Measurements from ENCODE around the gene RNFT1.
"Not testable (repeated sequence)": the region's sequence is repeated elsewhere in the genome, so short reads cannot be mapped to it uniquely, and the experiment has no call there.

RNFT1 gene

GRCh38 chr17:59946433-59946832 is 18.1 kb downstream of the RNFT1 start:
- CTCF ChIA-PET; H3K4me1 ChIP-seq (ENCODE audit: control insufficient read depth, insufficient read depth, low read length); H3K27ac ChIP-seq (ENCODE audit: extremely low read depth, low read depth, low read length); H3K9me3 ChIP-seq (ENCODE audit: control insufficient read depth, insufficient read depth, low read depth, low read length); H3K4me3 ChIP-seq (ENCODE audit: low read depth, low read length); POLR2A ChIA-PET: not testable (repeated sequence)
- peaks cover 48 to 80% of the 10 kb centered on the region in 2 experiments for H3K36me3 ChIP-seq (ENCODE audit: control insufficient read depth in 2 of 2, insufficient read depth in 1 of 2, low read length in 2 of 2)
- TF ChIP-seq SCRT1 (tag by site-specific recombination; IDR thresholded peaks at IDR 0.05; ENCODE audit: borderline replicate concordance): peak; percentile 58; the same call in 1 of the 2 replicates
- peak; percentile 65 for TF ChIP-seq SCRT2 (tag by site-specific recombination; IDR thresholded peaks at IDR 0.05)

- Histone ChIP-seq H3K36me3 (ENCODE audit: control insufficient read depth in 2 of 2, insufficient read depth in 1 of 2, low read length in 2 of 2) (peaks cover 64 to 88% of the 10 kb centered on the region in 2 experiments), H3K4me3 (ENCODE audit: low read depth, low read length) (no peak overlapping the region), H3K4me1 (ENCODE audit: control insufficient read depth, insufficient read depth, low read length) (no peaks in the 10 kb centered on the region), H3K9me3 (ENCODE audit: control insufficient read depth, insufficient read depth, low read depth, low read length) (no peaks in the 10 kb centered on the region), H3K27ac (ENCODE audit: extremely low read depth, low read depth, low read length) (no peak overlapping the region)
- ChIA-PET POLR2A (interaction anchor here (1.4 kb wide), 1 partner anchor 24 kb away, joined by 6 read pairs; the partner anchor contains the start of gene RNFT1), CTCF (interaction anchor here (0.6 to 1.4 kb wide), 2 partner anchors 27 to 499 kb away, joined by 3 to 5 read pairs; no protein-coding TSS in a partner anchor)
- TF ChIP-seq ZNF645 (tag by site-specific recombination; IDR thresholded peaks at IDR 0.05) (no peak), ZXDB (tag by site-specific recombination; IDR thresholded peaks at IDR 0.05) (no peak), ZNF426 (tag by site-specific recombination; IDR thresholded peaks at IDR 0.05) (no peak), ZNF311 (tag by site-specific recombination; IDR thresholded peaks at IDR 0.05; ENCODE audit: borderline replicate concordance) (no peak), ZNF19 (tag by site-specific recombination; IDR thresholded peaks at IDR 0.05; ENCODE audit: low read depth) (no peak), ZNF391 (tag by site-specific recombination; IDR thresholded peaks at IDR 0.05; ENCODE audit: borderline replicate concordance, low read depth) (no peak), ZSCAN30 (tag by site-specific recombination; IDR thresholded peaks at IDR 0.05) (no peak), PBX3 (CRISPR knock-in tag; IDR thresholded peaks at IDR 0.05) (no peak), ZNF510 (tag by site-specific recombination; IDR thresholded peaks at IDR 0.05; ENCODE audit: insufficient replicate concordance) (no peak), ZBTB11 (tag by site-specific recombination; conservative IDR thresholded peaks at IDR 0.05; ENCODE audit: low read depth) (no peak), ZNF146 (tag by site-specific recombination; IDR thresholded peaks at IDR 0.05) (no peak), KLF8 (tag by site-specific recombination; IDR thresholded peaks at IDR 0.05) (no peak)
- TF ChIP-seq, protein P1, sequence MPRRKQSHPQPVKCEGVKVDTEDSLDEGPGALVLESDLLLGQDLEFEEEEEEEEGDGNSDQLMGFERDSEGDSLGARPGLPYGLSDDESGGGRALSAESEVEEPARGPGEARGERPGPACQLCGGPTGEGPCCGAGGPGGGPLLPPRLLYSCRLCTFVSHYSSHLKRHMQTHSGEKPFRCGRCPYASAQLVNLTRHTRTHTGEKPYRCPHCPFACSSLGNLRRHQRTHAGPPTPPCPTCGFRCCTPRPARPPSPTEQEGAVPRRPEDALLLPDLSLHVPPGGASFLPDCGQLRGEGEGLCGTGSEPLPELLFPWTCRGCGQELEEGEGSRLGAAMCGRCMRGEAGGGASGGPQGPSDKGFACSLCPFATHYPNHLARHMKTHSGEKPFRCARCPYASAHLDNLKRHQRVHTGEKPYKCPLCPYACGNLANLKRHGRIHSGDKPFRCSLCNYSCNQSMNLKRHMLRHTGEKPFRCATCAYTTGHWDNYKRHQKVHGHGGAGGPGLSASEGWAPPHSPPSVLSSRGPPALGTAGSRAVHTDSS (tag by site-specific recombination; IDR thresholded peaks at IDR 0.05): no peak
- TF ChIP-seq, protein P2, sequence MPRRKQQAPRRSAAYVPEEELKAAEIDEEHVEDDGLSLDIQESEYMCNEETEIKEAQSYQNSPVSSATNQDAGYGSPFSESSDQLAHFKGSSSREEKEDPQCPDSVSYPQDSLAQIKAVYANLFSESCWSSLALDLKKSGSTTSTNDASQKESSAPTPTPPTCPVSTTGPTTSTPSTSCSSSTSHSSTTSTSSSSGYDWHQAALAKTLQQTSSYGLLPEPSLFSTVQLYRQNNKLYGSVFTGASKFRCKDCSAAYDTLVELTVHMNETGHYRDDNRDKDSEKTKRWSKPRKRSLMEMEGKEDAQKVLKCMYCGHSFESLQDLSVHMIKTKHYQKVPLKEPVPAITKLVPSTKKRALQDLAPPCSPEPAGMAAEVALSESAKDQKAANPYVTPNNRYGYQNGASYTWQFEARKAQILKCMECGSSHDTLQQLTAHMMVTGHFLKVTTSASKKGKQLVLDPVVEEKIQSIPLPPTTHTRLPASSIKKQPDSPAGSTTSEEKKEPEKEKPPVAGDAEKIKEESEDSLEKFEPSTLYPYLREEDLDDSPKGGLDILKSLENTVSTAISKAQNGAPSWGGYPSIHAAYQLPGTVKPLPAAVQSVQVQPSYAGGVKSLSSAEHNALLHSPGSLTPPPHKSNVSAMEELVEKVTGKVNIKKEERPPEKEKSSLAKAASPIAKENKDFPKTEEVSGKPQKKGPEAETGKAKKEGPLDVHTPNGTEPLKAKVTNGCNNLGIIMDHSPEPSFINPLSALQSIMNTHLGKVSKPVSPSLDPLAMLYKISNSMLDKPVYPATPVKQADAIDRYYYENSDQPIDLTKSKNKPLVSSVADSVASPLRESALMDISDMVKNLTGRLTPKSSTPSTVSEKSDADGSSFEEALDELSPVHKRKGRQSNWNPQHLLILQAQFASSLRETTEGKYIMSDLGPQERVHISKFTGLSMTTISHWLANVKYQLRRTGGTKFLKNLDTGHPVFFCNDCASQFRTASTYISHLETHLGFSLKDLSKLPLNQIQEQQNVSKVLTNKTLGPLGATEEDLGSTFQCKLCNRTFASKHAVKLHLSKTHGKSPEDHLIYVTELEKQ (tag by site-specific recombination; IDR thresholded peaks at IDR 0.05; ENCODE audit: borderline replicate concordance): no peak
- TF ChIP-seq, protein P3, sequence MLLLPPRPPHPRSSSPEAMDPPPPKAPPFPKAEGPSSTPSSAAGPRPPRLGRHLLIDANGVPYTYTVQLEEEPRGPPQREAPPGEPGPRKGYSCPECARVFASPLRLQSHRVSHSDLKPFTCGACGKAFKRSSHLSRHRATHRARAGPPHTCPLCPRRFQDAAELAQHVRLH (tag by site-specific recombination; IDR thresholded peaks at IDR 0.05): no peak
- TF ChIP-seq, protein P4, sequence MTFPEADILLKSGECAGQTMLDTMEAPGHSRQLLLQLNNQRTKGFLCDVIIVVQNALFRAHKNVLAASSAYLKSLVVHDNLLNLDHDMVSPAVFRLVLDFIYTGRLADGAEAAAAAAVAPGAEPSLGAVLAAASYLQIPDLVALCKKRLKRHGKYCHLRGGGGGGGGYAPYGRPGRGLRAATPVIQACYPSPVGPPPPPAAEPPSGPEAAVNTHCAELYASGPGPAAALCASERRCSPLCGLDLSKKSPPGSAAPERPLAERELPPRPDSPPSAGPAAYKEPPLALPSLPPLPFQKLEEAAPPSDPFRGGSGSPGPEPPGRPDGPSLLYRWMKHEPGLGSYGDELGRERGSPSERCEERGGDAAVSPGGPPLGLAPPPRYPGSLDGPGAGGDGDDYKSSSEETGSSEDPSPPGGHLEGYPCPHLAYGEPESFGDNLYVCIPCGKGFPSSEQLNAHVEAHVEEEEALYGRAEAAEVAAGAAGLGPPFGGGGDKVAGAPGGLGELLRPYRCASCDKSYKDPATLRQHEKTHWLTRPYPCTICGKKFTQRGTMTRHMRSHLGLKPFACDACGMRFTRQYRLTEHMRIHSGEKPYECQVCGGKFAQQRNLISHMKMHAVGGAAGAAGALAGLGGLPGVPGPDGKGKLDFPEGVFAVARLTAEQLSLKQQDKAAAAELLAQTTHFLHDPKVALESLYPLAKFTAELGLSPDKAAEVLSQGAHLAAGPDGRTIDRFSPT (tag by site-specific recombination; IDR thresholded peaks at IDR 0.05): no peak
Measured at GRCh38 chr17:59941131-59941530, 23.4 kb downstream of the RNFT1 start.

All from HEK293 (cell line).